ENCODE measurements around the gene RAD9B.
"Not testable (repeated sequence)": the region's sequence is repeated elsewhere in the genome, so short reads cannot be mapped to it uniquely, and the experiment has no call there.

The RAD9B gene

GRCh38 chr12:110505332-110505731 lies 3.2 kb downstream of the RAD9B start:
- Mint-ChIP-seq H3K4me1 (ENCODE audit: low read depth) (peaks cover 12% of the 10 kb centered on the region), H3K4me3 (no peak overlapping the region), H3K27ac (no peak overlapping the region), H3K9me3 (peaks cover 8% of the 10 kb centered on the region), H3K36me3 (ENCODE audit: low read depth) (peaks cover 9% of the 10 kb centered on the region), H3K27me3 (ENCODE audit: low read depth) (peaks cover 4% of the 10 kb centered on the region)

- Mint-ChIP-seq H3K4me1 (ENCODE audit: low read depth) (no peaks in the 10 kb centered on the region), H3K27me3 (ENCODE audit: low read depth) (peaks cover 4% of the 10 kb centered on the region), H3K4me3 (no peak overlapping the region), H3K36me3 (ENCODE audit: low read depth) (no peaks in the 10 kb centered on the region), H3K9me3 (no peaks in the 10 kb centered on the region), H3K27ac (no peak overlapping the region)
Observed at GRCh38 chr12:110508071-110508586, 6.0 kb downstream of the RAD9B start.

GRCh38 chr12:110513842-110514241 lies 11.7 kb downstream of the RAD9B start:
- H3K27me3 Mint-ChIP-seq (ENCODE audit: low read depth) = peaks cover 14% of the 10 kb centered on the region
- H3K36me3 Mint-ChIP-seq (ENCODE audit: low read depth) = no peaks in the 10 kb centered on the region
- no peak overlapping the region for H3K4me3 Mint-ChIP-seq
- H3K4me1 Mint-ChIP-seq (ENCODE audit: low read depth) = peaks cover 2% of the 10 kb centered on the region
- H3K27ac Mint-ChIP-seq = peak overlapping the region; percentile 62
- H3K9me3 Mint-ChIP-seq = no peaks in the 10 kb centered on the region

- H3K4me1 Mint-ChIP-seq (ENCODE audit: low read depth) = peaks cover 2% of the 10 kb centered on the region
- peaks cover 14% of the 10 kb centered on the region for H3K27me3 Mint-ChIP-seq (ENCODE audit: low read depth)
- no peaks in the 10 kb centered on the region for H3K36me3 Mint-ChIP-seq (ENCODE audit: low read depth)
- no peak overlapping the region for H3K27ac Mint-ChIP-seq
- H3K9me3 Mint-ChIP-seq = no peaks in the 10 kb centered on the region
- H3K4me3 Mint-ChIP-seq = no peak overlapping the region
Observed at GRCh38 chr12:110514363-110514762, 12.2 kb downstream of the RAD9B start.

- no peaks in the 10 kb centered on the region for H3K36me3 Mint-ChIP-seq (ENCODE audit: low read depth)
- no peak overlapping the region for H3K4me3 Mint-ChIP-seq
- peaks cover 2% of the 10 kb centered on the region for H3K4me1 Mint-ChIP-seq (ENCODE audit: low read depth)
Observed at GRCh38 chr12:110516995-110517394, 14.9 kb downstream of the RAD9B start.

DNA sequence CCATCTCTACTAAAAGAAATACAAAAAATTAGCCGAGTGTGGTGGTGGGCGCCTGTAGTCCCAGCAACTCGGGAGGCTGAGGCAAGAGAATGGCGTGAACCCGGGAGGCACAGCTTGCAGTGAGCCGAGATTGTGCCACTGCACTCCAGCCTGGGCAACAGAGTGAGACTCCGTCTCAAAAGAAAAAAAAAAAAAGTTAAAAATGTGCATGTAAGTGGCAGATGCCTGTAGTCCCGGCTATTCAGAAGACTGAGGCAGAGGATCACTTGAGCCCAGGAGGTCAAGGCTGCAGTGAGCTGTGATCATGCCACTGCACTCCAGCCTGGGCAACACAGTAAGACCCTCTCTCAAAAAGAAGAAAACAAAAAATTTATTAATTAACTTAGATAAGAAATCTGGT lies 15.9 kb downstream of the RAD9B start:
- H3K27me3 Mint-ChIP-seq (ENCODE audit: low read depth) = peaks cover 10% of the 10 kb centered on the region
- H3K27ac Mint-ChIP-seq; H3K4me3 Mint-ChIP-seq; H3K36me3 Mint-ChIP-seq (ENCODE audit: low read depth); H3K9me3 Mint-ChIP-seq; H3K4me1 Mint-ChIP-seq (ENCODE audit: low read depth): not testable (repeated sequence)

More at GRCh38 chr12:110516995-110517394, 14.9 kb downstream of the RAD9B start:
- Mint-ChIP-seq H3K27me3 (ENCODE audit: low read depth) (peaks cover 10% of the 10 kb centered on the region), H3K9me3 (no peaks in the 10 kb centered on the region), H3K27ac (no peak overlapping the region)

DNA sequence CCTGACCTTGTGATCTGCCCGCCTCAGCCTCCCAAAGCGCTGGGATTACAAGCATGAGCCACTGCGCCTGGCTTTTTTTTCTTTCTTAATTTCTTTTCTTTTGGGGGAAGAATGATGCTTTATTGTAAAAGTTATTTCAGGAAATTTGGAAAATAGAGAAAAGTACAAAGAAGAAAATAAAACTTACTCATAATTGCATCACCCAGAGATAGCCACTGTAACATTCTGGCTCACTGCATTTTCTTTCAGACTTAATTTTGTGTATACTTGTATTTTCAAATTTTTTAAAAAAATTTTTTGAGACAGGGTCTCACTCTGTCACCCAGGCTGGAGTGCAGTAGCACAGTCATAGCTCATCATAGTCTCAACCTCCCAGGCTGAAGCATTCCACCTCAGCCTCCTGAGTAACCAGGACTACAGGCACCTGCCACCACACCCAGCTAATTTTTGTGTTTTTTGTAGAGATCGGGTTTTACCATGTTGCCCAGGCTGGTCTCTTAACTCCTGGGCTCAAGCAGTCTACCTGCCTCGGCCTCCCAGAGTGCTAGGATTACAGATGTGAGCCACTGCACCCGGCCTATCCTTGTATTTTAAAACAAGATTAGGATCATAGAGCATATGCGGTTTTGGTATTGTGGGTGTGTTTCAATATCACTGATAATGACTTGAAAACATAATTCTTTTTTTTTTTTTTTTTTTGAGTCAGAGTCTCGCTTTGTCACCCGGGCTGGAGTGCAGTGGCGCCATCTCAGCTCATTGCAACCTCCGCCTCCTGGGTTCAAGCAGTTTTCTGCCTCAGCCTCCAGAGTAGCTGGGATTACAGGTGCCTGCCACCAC lies 19.0 kb downstream of the RAD9B start:
- H3K27me3 Mint-ChIP-seq (ENCODE audit: low read depth); H3K9me3 Mint-ChIP-seq; H3K4me3 Mint-ChIP-seq; H3K27ac Mint-ChIP-seq; H3K36me3 Mint-ChIP-seq (ENCODE audit: low read depth); H3K4me1 Mint-ChIP-seq (ENCODE audit: low read depth): not testable (repeated sequence)

- no peaks in the 10 kb centered on the region for H3K27me3 Mint-ChIP-seq (ENCODE audit: low read depth)
- peaks cover 22% of the 10 kb centered on the region for H3K36me3 Mint-ChIP-seq (ENCODE audit: low read depth)
- H3K4me3 Mint-ChIP-seq = no peak overlapping the region
- no peak overlapping the region for H3K27ac Mint-ChIP-seq
- H3K4me1 Mint-ChIP-seq (ENCODE audit: low read depth) = peaks cover 14% of the 10 kb centered on the region
- H3K9me3 Mint-ChIP-seq = no peaks in the 10 kb centered on the region
Observed at GRCh38 chr12:110528277-110528839, 26.2 kb downstream of the RAD9B start.

GRCh38 chr12:110530511-110530910 lies 28.4 kb downstream of the RAD9B start:
- peaks cover 31% of the 10 kb centered on the region for H3K36me3 Mint-ChIP-seq (ENCODE audit: low read depth)
- no peaks in the 10 kb centered on the region for H3K27me3 Mint-ChIP-seq (ENCODE audit: low read depth)
- no peak overlapping the region for H3K4me3 Mint-ChIP-seq
- no peak overlapping the region for H3K27ac Mint-ChIP-seq
- peaks cover 22% of the 10 kb centered on the region for H3K4me1 Mint-ChIP-seq (ENCODE audit: low read depth)
- H3K9me3 Mint-ChIP-seq = no peaks in the 10 kb centered on the region

DNA sequence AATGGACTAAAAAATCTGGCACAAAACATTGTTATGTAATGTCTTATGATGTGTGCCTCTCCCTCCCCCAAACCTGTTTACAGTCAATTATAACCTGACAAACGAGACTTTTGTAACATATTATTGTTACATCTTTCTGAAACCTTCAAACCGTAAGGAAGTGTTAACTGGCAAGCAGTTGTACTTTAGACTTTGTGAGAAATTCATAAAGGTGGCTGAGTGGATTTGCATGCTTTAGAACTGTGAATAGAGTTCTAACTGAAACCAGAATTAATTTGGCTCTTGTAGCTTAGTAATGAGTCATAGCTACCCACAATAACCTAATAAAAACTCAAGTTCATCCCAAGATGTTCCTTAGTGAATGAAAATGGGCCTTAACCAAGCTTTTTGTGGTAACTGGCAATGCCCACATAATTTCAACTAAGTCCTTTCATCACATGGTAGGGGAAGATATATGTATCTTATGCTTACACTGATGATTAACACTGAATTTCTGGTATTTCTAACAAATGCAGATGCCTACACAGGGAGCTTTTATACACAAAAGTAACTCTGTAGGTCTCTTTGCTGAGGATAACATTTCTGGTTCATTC lies 29.7 kb downstream of the RAD9B start:
- Mint-ChIP-seq H3K36me3 (ENCODE audit: low read depth) (peaks cover 37% of the 10 kb centered on the region), H3K4me3 (no peak overlapping the region), H3K27me3 (ENCODE audit: low read depth) (no peaks in the 10 kb centered on the region), H3K9me3 (no peaks in the 10 kb centered on the region), H3K4me1 (ENCODE audit: low read depth) (peaks cover 22% of the 10 kb centered on the region), H3K27ac (peak overlapping the region; percentile 49)

DNA sequence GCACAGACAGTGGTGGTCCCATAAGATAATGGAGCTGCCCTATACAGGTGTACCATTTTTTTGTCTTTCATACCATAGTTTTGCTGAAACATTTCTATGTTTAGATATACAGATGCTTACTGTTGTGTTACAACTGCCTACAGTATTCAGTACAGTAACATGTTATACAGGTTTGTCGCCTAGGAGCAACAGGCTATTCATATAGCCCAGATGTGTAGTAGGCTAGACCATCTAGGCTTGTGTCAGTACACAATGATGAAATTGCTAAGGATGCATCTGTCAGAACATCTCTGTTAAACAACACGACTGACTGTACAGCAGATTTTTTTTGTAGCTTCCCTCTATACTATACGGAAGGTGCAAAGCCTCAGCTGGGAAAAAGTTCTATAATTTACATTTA lies 30.5 kb downstream of the RAD9B start:
- Mint-ChIP-seq H3K36me3 (ENCODE audit: low read depth) (peaks cover 42% of the 10 kb centered on the region), H3K27me3 (ENCODE audit: low read depth) (no peaks in the 10 kb centered on the region), H3K4me3 (no peak overlapping the region), H3K27ac (no peak overlapping the region), H3K4me1 (ENCODE audit: low read depth) (peaks cover 22% of the 10 kb centered on the region), H3K9me3 (no peaks in the 10 kb centered on the region)

DNA sequence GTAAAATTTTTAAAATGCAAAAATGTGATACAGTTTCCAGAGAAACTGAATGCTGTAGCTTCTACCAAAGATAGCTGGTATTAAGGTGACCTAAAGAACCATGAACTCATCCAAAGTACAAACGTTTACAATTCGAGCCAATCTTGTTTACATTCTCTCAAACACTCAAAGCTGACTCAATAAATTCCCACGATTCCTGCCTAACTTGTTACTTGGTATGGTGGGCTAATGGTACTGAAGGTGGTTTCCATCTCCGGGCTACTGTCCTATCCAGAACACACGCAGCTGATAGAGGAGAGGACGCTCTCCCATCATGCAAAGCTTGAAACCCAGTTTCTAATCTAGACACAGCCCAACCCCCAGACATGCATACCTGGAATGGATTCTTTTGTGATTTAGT lies 31.5 kb downstream of the RAD9B start:
- H3K4me3 Mint-ChIP-seq = no peak overlapping the region
- H3K36me3 Mint-ChIP-seq (ENCODE audit: low read depth) = peaks cover 44% of the 10 kb centered on the region
- no peaks in the 10 kb centered on the region for H3K9me3 Mint-ChIP-seq
- peaks cover 17% of the 10 kb centered on the region for H3K4me1 Mint-ChIP-seq (ENCODE audit: low read depth)
- no peak overlapping the region for H3K27ac Mint-ChIP-seq
- H3K27me3 Mint-ChIP-seq (ENCODE audit: low read depth) = no peaks in the 10 kb centered on the region

GRCh38 chr12:110534811-110535210 lies 32.7 kb downstream of the RAD9B start:
- H3K9me3 Mint-ChIP-seq = no peaks in the 10 kb centered on the region
- H3K36me3 Mint-ChIP-seq (ENCODE audit: low read depth) = peaks cover 51% of the 10 kb centered on the region
- no peak overlapping the region for H3K27ac Mint-ChIP-seq
- H3K4me1 Mint-ChIP-seq (ENCODE audit: low read depth) = peaks cover 26% of the 10 kb centered on the region
- H3K27me3 Mint-ChIP-seq (ENCODE audit: low read depth) = no peaks in the 10 kb centered on the region
- no peak overlapping the region for H3K4me3 Mint-ChIP-seq

- Mint-ChIP-seq H3K9me3 (no peaks in the 10 kb centered on the region), H3K27me3 (ENCODE audit: low read depth) (no peaks in the 10 kb centered on the region), H3K36me3 (ENCODE audit: low read depth) (peaks cover 41% of the 10 kb centered on the region), H3K27ac (no peak overlapping the region), H3K4me3 (no peak overlapping the region), H3K4me1 (ENCODE audit: low read depth) (peaks cover 21% of the 10 kb centered on the region)
Observed at GRCh38 chr12:110536834-110537604, 34.9 kb downstream of the RAD9B start.

All from T-helper 1 cell treated with Interleukin-12 subunit alpha and Interleukin-12 subunit beta and Interleukin-4 antibody, amounts not matched to agents 30 μg/mL and 1 μg/mL, for 36 hours (primary cell).